Astrocyte of the cerebellum (primary cell): ENCODE measurements around the gene HMGB3.

ENCODE experiments used
- DNase-seq: peaks from one replicate; pipeline ENCODE4 v3.0.0-alpha.2; 2011; ENCODE audit warnings: low read depth
- H3K4me3 ChIP-seq: 2 replicates; pipeline ENCODE4 v1.5.1; 2011; ENCODE audit warnings: mild to moderate bottlenecking, low read depth, low read length, moderate library complexity
- in situ Hi-C: cut with HindIII; loops from 2 replicates; pipeline ENCODE4 v1.10.0; 2017; ENCODE audit warnings: low sequenced_read_pairs
- TF ChIP-seq, protein P1 (sequence below): IDR thresholded peaks from 2 replicates; pipeline ENCODE4 v1.5.1; 2012; ENCODE audit warnings: low read length, low read depth, moderate library complexity, mild to moderate bottlenecking; ENCODE audit errors: missing control alignments

Gene HMGB3

DNA sequence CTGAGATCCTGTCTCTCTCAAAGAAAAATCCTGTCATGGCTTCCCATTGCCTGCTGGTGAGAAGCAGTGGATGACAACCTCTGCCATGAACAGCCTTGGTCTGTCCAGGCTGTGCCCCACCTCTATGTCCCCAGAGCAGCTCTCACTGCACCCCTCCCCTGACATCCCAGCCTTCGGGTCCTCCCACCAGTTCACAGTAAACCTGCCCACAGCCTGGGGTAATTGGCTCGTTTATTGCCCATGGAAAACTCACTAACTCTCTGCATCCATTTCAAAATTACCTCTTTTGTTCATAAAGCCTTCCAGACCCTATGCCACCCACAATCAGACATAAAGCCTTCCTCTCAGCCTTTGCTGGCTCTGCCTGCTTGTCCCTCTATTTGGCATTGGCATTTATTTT, 10.7 kb upstream of the HMGB3 start:
- in situ Hi-C loops: no loop called here
- TF ChIP-seq, protein P1, sequence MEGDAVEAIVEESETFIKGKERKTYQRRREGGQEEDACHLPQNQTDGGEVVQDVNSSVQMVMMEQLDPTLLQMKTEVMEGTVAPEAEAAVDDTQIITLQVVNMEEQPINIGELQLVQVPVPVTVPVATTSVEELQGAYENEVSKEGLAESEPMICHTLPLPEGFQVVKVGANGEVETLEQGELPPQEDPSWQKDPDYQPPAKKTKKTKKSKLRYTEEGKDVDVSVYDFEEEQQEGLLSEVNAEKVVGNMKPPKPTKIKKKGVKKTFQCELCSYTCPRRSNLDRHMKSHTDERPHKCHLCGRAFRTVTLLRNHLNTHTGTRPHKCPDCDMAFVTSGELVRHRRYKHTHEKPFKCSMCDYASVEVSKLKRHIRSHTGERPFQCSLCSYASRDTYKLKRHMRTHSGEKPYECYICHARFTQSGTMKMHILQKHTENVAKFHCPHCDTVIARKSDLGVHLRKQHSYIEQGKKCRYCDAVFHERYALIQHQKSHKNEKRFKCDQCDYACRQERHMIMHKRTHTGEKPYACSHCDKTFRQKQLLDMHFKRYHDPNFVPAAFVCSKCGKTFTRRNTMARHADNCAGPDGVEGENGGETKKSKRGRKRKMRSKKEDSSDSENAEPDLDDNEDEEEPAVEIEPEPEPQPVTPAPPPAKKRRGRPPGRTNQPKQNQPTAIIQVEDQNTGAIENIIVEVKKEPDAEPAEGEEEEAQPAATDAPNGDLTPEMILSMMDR: no peak

DNA sequence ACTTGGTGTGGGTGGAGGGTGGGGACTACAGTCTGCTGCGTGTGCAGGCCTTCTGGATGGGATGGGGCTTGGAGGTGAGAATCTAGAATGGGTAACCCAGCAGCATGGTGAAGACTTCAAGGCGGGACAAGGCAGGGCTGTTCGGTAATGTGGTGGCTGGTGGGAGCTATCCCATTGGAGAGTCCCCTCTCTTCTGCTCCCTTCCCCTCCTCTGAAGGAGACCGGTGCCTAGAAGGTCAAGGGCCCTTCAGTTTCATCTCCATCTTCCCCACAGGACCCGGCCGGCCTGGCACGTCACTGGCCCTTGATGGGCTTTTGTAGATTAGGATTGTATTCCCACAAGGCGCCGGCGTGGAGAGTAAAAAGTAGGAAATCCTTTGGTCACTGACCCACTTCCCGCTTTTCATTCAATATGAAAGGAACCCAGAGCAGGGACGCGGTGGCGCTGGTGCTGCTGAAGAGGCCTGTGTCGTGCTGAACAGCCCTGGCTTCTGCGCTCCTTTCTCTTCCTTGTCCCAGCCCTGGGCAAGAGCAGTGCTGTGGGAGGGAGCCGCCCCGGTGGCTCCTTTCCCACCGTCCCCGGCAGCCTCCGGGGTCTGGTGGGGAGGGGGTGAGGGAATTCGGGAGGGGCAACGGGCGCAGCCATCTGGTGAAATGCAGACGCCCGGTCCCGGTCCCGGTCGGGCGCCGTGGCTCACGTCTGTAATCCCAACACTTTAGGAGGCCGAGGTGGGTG, 7.3 kb upstream of the HMGB3 start:
- TF ChIP-seq, protein P1: no peak
- in situ Hi-C loops: no loop called here
- no peak overlapping the region for H3K4me3 ChIP-seq
- no peak for DNase-seq

More for the DNA sequence above, 10.7 kb upstream of the HMGB3 start:
- H3K4me3 ChIP-seq: no peak overlapping the region
- no peak for DNase-seq

DNA sequence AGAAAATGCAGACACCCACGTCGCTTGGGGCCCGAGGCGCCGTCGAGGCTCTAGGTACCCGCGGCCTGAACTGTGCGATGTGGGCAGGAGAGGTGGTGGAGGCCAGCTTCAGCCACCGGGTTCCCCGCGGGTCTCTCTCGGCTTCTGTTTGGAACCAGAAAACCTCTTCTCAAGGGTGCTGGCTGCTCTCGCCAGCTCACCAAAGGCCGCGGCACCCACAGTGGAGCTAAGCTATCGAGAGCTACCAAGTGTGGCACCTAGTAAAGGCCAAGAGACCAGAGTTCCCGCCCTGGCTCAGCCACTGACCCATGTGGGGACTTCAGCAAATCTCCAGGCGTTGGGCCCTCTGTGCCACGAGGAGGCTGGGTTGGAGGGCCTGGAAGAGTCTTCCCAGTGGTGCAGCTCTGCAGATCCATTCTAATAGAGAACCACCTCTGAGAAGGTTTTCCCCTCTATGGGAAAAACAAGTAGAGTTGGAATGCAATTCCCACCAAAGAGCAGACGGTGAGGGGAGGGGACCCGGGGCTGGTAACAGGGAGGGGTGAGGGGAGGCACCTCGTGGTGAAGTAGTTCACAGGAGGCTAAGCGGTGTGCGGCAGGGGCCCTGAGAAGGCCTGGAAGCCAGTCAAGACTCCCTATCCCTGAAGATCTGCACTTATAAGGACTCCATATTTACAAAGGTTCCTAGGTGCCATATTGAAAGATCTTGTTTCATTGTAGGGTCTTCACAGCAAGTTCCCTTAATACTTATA, 5.5 kb upstream of the HMGB3 start:
- in situ Hi-C loops: no loop called here
- TF ChIP-seq, protein P1: no peak
- H3K4me3 ChIP-seq: no peak overlapping the region
- DNase-seq: no peak

DNA sequence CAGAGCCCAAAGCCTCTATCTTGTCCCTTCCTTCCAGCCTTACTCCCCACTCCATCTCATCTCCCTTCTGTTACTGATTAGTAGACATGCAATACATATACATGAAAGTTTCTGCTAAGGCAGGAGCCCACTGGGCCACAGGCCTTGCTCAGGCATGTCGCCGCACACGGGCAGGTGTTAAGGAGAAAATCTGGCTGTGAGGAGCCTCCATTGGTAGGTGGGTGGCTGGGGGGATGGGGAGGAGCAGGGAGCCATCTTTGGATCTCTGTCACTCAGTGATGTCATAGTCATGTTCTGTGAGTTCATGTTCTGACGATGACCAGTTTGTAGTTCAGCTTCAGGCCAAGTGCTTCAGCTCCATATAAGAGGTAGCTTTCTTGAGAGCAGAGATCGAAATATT, 2.9 kb upstream of the HMGB3 start:
- TF ChIP-seq, protein P1: no peak
- H3K4me3 ChIP-seq: no peak overlapping the region
- no peak for DNase-seq
- in situ Hi-C loops: no loop called here

DNA sequence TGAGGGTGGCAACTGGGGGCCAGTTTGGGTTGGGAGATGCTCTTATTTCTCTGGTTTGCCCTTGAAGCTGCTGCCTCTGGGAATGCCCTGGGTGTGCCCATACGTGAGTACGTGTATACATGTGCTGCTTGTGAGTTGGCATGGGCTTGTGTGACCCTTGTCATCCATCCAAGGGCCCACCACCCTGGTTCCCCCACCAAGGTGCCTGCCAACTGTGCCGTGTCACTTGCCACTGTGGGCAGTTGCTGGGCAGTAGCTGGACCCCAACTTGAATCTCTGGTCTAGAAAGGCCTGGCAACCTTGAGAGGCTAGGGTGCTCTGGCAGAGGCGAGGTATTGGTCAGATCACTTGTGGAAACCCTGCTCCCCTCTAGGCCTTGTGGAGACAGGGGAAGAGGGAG, 2.4 kb upstream of the HMGB3 start:
- in situ Hi-C loops: no loop called here
- H3K4me3 ChIP-seq: no peak overlapping the region
- no peak for DNase-seq
- TF ChIP-seq, protein P1: no peak

DNA sequence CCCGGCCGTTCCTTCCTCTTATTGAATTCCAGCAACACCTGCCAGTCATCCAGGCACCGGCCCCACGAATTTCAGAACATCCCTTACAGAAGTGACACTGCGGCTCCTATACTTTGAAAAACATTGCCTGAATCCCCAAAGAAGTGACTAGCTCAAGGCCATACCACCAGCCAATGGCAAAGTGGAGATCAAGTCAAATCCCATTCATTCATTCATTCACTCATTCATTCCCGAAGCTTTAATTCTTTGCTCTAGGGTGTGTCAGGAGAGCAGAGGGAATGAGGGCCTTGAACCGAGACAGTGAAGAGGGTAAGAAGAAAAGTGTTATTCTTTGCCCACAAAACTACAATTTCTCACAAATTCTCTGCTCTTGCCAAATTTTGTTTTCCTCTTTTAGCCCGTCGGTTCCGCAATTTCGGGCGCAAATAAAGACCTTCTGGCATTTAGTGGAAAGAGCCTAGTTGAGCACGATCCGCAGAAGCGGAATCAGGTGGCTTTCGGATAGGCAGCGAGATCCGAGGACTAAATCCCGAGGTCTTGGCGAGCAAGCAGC, 824 bp upstream of the HMGB3 start:
- H3K4me3 ChIP-seq: peak overlapping the region; percentile 54
- no peak for DNase-seq
- in situ Hi-C loops: no loop called here
- TF ChIP-seq, protein P1: no peak
